Progenitor cell of endocrine pancreas (in vitro differentiated cells): ENCODE data around the gene ZNF37A. TPM values are rescaled to one million over a fixed set of nuclear protein-coding genes. Genes with fewer than 3 reads are reported as not detected.
"Not testable (repeated sequence)": the region's sequence is repeated elsewhere in the genome, so short reads cannot be mapped to it uniquely, and the experiment has no call there.

Experiments
- DNase-seq: peaks from one replicate; pipeline ENCODE4 v3.0.0; 2021; ENCODE audit warnings: low spot score; ENCODE audit not compliant: unreplicated experiment
- H3K27ac Mint-ChIP-seq: 2 replicates; pipeline ENCODE4 v1.8.0; 2021; ENCODE audit warnings: mild to moderate bottlenecking, moderate library complexity, mixed read lengths
- H3K27me3 Mint-ChIP-seq: 2 replicates; pipeline ENCODE4 v1.8.0; 2021; ENCODE audit warnings: mixed read lengths
- H3K36me3 Mint-ChIP-seq: 2 replicates; pipeline ENCODE4 v1.8.0; 2022; ENCODE audit warnings: mixed read lengths; ENCODE audit not compliant: insufficient read depth
- H3K4me1 Mint-ChIP-seq: 2 replicates; pipeline ENCODE4 v1.8.0; 2021; ENCODE audit warnings: low read depth, mixed read lengths
- H3K4me3 Mint-ChIP-seq: 2 replicates; pipeline ENCODE4 v1.8.0; 2021; ENCODE audit warnings: low read depth, mild to moderate bottlenecking, moderate library complexity, mixed read lengths
- H3K9me3 Mint-ChIP-seq: 2 replicates; pipeline ENCODE4 v1.8.0; 2021; ENCODE audit warnings: low read depth, mixed read lengths
- long read RNA-seq: library from polyadenylated mRNA; unstranded; transcript quantifications from one replicate; pipeline ENCODE4 v2.0.0, GENCODE V29; 2020
- total RNA-seq: library from RNA; stranded (reverse); gene quantifications from 2 replicates; pipeline ENCODE4 v1.2.1, GENCODE V29; 2021
- TF ChIP-seq, protein P1 (sequence below): fragments of 200-600 bp; sonication (generic); IDR thresholded peaks from one replicate; pipeline ENCODE4 v1.5.0; 2021; ENCODE audit warnings: antibody characterized with exemption, mild to moderate bottlenecking; ENCODE audit not compliant: unreplicated experiment

ZNF37A gene
- total RNA-seq: 18.8 and 21.6 TPM in 2 replicates
- long read RNA-seq, full-length matches to known transcripts: 10 of 91 reads
- long read RNA-seq, partial matches to known transcripts: 1 of 91 reads
- long read RNA-seq, other reads (novel, unspliced or antisense): 80 of 91 reads

- Mint-ChIP-seq H3K4me1 (peaks cover 8% of the 10 kb centered on the region), H3K4me3 (peak within 1 kb of the TSS; percentile 79), H3K36me3 (peaks cover 43% of the 10 kb centered on the region), H3K27me3 (no peaks in the 10 kb centered on the region), H3K9me3 (peaks cover 25% of the 10 kb centered on the region), H3K27ac (peak within 1 kb of the TSS; percentile 96)
- TF ChIP-seq, protein P1, sequence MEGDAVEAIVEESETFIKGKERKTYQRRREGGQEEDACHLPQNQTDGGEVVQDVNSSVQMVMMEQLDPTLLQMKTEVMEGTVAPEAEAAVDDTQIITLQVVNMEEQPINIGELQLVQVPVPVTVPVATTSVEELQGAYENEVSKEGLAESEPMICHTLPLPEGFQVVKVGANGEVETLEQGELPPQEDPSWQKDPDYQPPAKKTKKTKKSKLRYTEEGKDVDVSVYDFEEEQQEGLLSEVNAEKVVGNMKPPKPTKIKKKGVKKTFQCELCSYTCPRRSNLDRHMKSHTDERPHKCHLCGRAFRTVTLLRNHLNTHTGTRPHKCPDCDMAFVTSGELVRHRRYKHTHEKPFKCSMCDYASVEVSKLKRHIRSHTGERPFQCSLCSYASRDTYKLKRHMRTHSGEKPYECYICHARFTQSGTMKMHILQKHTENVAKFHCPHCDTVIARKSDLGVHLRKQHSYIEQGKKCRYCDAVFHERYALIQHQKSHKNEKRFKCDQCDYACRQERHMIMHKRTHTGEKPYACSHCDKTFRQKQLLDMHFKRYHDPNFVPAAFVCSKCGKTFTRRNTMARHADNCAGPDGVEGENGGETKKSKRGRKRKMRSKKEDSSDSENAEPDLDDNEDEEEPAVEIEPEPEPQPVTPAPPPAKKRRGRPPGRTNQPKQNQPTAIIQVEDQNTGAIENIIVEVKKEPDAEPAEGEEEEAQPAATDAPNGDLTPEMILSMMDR: no peak
- DNase-seq: peak; percentile 65
These were observed at the start of gene ZNF37A for GRCh38 chr10:38094158-38094926. ZNF37A (plus strand) TSS chr10:38094337; CDS start chr10:38096618, 2,281 bp downstream.

- H3K9me3 Mint-ChIP-seq: peaks cover 50% of the 10 kb centered on the region
- no peak for DNase-seq
- H3K4me3 Mint-ChIP-seq: no peak overlapping the region
- no peaks in the 10 kb centered on the region for H3K27me3 Mint-ChIP-seq
- no peaks in the 10 kb centered on the region for H3K4me1 Mint-ChIP-seq
- no peak overlapping the region for H3K27ac Mint-ChIP-seq
- peaks cover 88% of the 10 kb centered on the region for H3K36me3 Mint-ChIP-seq
- TF ChIP-seq, protein P1: no peak
These were observed 49.0 kb upstream of the ZNF37A start for GRCh38 chr10:38045129-38045528.

GRCh38 chr10:38047666-38048065 is 46.5 kb upstream of the ZNF37A start:
- H3K4me3 Mint-ChIP-seq: no peak overlapping the region
- H3K36me3 Mint-ChIP-seq: peaks cover 82% of the 10 kb centered on the region
- no peak overlapping the region for H3K27ac Mint-ChIP-seq
- peaks cover 52% of the 10 kb centered on the region for H3K9me3 Mint-ChIP-seq
- H3K4me1 Mint-ChIP-seq: no peaks in the 10 kb centered on the region
- no peak for DNase-seq
- H3K27me3 Mint-ChIP-seq: no peaks in the 10 kb centered on the region
- TF ChIP-seq, protein P1: no peak

DNA sequence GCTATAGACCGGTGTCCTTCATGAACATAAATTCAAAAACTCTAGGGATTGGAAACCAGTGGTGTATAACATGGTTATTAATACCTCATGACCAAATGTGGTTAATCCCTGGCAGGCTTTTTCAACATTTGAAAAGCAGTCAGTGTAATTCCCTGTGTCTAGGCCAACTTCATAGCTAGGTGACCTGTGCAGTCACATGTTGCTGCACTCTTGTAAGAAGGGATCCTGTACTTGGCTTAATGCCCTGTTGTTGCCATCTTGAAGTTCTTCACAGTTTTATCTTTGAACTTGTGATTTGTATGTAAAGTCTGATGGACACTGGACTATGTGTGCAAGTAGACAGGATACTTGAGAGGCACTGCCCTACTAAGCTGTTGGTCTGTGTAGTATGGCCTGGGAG is 43.9 kb upstream of the ZNF37A start:
- Mint-ChIP-seq H3K36me3 (peaks cover 83% of the 10 kb centered on the region), H3K27me3 (no peaks in the 10 kb centered on the region), H3K4me3 (no peak overlapping the region), H3K4me1 (no peaks in the 10 kb centered on the region), H3K27ac (no peak overlapping the region), H3K9me3 (peaks cover 66% of the 10 kb centered on the region)
- no peak for DNase-seq
- TF ChIP-seq, protein P1: no peak

- Mint-ChIP-seq H3K27me3 (no peaks in the 10 kb centered on the region), H3K36me3 (peaks cover 85% of the 10 kb centered on the region), H3K9me3 (peaks cover 73% of the 10 kb centered on the region), H3K4me1 (no peaks in the 10 kb centered on the region), H3K4me3 (no peak overlapping the region), H3K27ac (peak overlapping the region; percentile 44)
- no peak for DNase-seq
- TF ChIP-seq, protein P1: no peak
These were observed 39.8 kb upstream of the ZNF37A start for GRCh38 chr10:38054361-38054797.

GRCh38 chr10:38055274-38055894 is 38.8 kb upstream of the ZNF37A start:
- Mint-ChIP-seq H3K36me3 (peaks cover 83% of the 10 kb centered on the region), H3K27ac (peak overlapping the region; percentile 38), H3K9me3 (peaks cover 73% of the 10 kb centered on the region)
- not testable (repeated sequence) for H3K4me1 Mint-ChIP-seq, H3K27me3 Mint-ChIP-seq, H3K4me3 Mint-ChIP-seq, DNase-seq

GRCh38 chr10:38069663-38070062 is 24.5 kb upstream of the ZNF37A start:
- not testable (repeated sequence) for H3K4me1 Mint-ChIP-seq, H3K27me3 Mint-ChIP-seq, H3K4me3 Mint-ChIP-seq, H3K27ac Mint-ChIP-seq, DNase-seq, H3K36me3 Mint-ChIP-seq
- peaks cover 40% of the 10 kb centered on the region for H3K9me3 Mint-ChIP-seq
